Adrenal gland (tissue), 19 donors: ENCODE measurements around the gene NXF2B. TPM values are rescaled to one million over a fixed set of nuclear protein-coding genes. Genes with fewer than 3 reads are reported as not detected.
"Not testable (repeated sequence)": the region's sequence is repeated elsewhere in the genome, so short reads cannot be mapped to it uniquely, and the experiment has no call there.

Experiments used
- DNase-seq, 7 donors: peaks; one replicate each; pipeline ENCODE4 v3.0.0-alpha.2; 2019 to 2020
- H3K27ac ChIP-seq, 5 donors: fragments of 200-600 bp; sonication (generic) in 4 of 5; 1 replicate in 3 of 5; 2 replicates in 2 of 5; pipeline versions ENCODE4 v1.5.1 to v1.8.0; 2016 to 2020; ENCODE audit warnings: mild to moderate bottlenecking in 1 of 5
- H3K27me3 ChIP-seq: fragments of 200-600 bp; 2 replicates; pipeline ENCODE4 v1.8.0; 2021
- H3K36me3 ChIP-seq, 2 donors: fragments of 200-600 bp; replicated peaks in 1 of 2; 1 replicate in 1 of 2; 2 replicates in 1 of 2; pipeline versions ENCODE4 v1.5.1 to v1.8.0; 2018 to 2022
- H3K4me1 ChIP-seq, 2 donors: fragments of 200-600 bp; replicated peaks in 1 of 2; 1 replicate in 1 of 2; 2 replicates in 1 of 2; pipeline versions ENCODE4 v1.5.1 to v1.8.0; 2018 to 2021
- H3K4me3 ChIP-seq, 4 donors: fragments of 200-600 bp; sonication (generic) in 3 of 4; one replicate each; pipeline ENCODE4 v1.5.1; 2016 to 2018
- H3K9me3 ChIP-seq, 3 donors: fragments of 200-600 bp; sonication (generic) in 1 of 3; replicated peaks in 1 of 3; 1 replicate in 2 of 3; 2 replicates in 1 of 3; pipeline versions ENCODE4 v1.5.1 to v1.8.0; 2016 to 2021
- CTCF ChIP-seq, 6 experiments: fragments of 450-650 bp in 4 of 6; fragments of 200-600 bp in 2 of 6; sonication (generic) in 1 of 6; IDR thresholded peaks; 1 replicate in 5 of 6; 2 replicates in 1 of 6; pipeline versions ENCODE4 v1.5.1 to v1.8.0; 2016 to 2021; ENCODE audit warnings: antibody characterized with exemption in 6 of 6, mild to moderate bottlenecking in 2 of 6, moderate library complexity in 1 of 6
- POLR2A ChIP-seq, 2 donors: fragments of 450-650 bp; IDR thresholded peaks; one replicate each; pipeline ENCODE4 v1.6.1; 2017; ENCODE audit warnings: antibody characterized with exemption in 2 of 2, mild to moderate bottlenecking in 2 of 2, moderate library complexity in 1 of 2
- WGBS, 4 donors: extraction: QIAGEN DNeasy Blood & Tissue Kit in 2 of 4; methylation state at CpG; one replicate each; pipeline versions ENCODE4 v1.1.5 to v1.1.7; 2013 to 2017; 5-methylcytosine and 5-hydroxymethylcytosine counted together
- intact Hi-C, 2 donors: fragments of 100-400 bp; cut with DNase I; formaldehyde crosslinking; loops; one replicate each; pipeline versions ENCODE4 v1.14.1 to v1.15.0; 2022 to 2023
- long read RNA-seq, 10 donors: library from polyadenylated mRNA in 3 of 10; unstranded in 2 of 10; stranded (forward) in 1 of 10; transcript quantifications; one replicate each; pipeline ENCODE4 v2.0.0 and lab custom pipeline, GENCODE V29; 2021 to 2026
- polyA plus RNA-seq, 3 donors: library from polyadenylated mRNA; stranded (reverse); fragments of 200-250 nt in 2 of 3; fragments of 350-450 nt in 1 of 3; fragmentation: Illumina TruSeq in 1 of 3; extraction: RNeasy Lipid Tissue Mini Kit (QIAGEN cat#74804) in 1 of 3; gene quantifications; one replicate each; pipeline ENCODE4 v1.2.3, GENCODE V29; 2013 to 2014
- total RNA-seq, 9 donors: library from RNA; depleted of rRNA in 4 of 9; stranded (reverse); fragments of >200 nt in 4 of 9; fragments of 120-200 nt in 1 of 9; fragmentation: NEBNext Ultra II Directional in 1 of 9; extraction: Animal tissue kit (Norgen Biotek cat#: 25700) in 1 of 9; gene quantifications; one replicate each; pipeline versions ENCODE4 v1.1.0 to v1.2.4, GENCODE V29; 2013 to 2023
- donor health status: healthy with polysubstance abuse.
- donor health status: Bipolar disorder and iron deficiency.
- donor health status: DM: yes; HTN: yes; CAD: no.
- donor health status: DM: no; HTN: no; CAD: no.
- donor health status: DM: no; HTN: no; CAD: no.
- donor health status: DM: yes; HTN: yes; CAD: no.

NXF2B gene
- total RNA-seq, result under 1 TPM in 1 of 9 donors, not detected in 8; 0.06 TPM
- under 1 TPM in 2 of 3 donors, not detected in 1; 0.32 to 0.34 TPM for polyA plus RNA-seq
- long read RNA-seq, donor 1, result 0 reads
- long read RNA-seq, donor 2, result 0 reads
- long read RNA-seq, donor 3, result 0 reads
- long read RNA-seq, donor 4, result 0 reads
- long read RNA-seq, donor 5, result 0 reads
- long read RNA-seq, donor 6, result 0 reads
- long read RNA-seq, donor 7, result 0 reads
- long read RNA-seq, donor 8, result 0 reads
- long read RNA-seq, donor 9, result 0 reads
- long read RNA-seq, donor 10, result 0 reads

GRCh38 chrX:102439908-102440307 lies at the start of gene NXF2B:
TSS of gene NXF2B (minus strand) at chrX:102440008. CDS start at chrX:102380036, 59,972 bp downstream.
- H3K4me3 ChIP-seq, result not testable (repeated sequence)

DNA sequence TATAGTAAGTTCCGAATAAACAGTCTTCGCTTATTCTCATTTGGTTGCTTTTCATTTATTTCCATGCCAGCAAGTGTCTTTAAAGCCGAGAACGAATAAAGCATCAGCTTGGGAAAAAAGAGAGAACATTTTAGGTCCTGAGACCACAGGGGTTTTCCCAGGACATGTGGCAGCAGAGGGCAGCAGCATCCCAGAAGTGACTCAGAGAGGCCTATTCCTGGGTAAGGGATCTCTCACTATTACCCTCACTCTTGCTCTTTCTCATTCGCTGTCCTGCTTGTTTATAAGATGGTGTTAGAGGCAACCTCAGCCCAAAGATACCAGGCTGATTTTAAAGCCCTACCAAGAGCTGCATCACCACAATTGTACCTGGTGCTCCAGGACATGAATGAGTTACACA lies 39.0 kb upstream of the NXF2B start:
- H3K9me3 ChIP-seq, DNase-seq, H3K27me3 ChIP-seq, H3K4me3 ChIP-seq, H3K36me3 ChIP-seq, H3K27ac ChIP-seq, H3K4me1 ChIP-seq, intact Hi-C loops: not testable (repeated sequence)
- WGBS, 4 donors, result 8 to 23% (median 21%) methylated on average over 2 of the region's 5 CpGs; no CpG with 5 or more reads in 1 of the 4 donors

More at GRCh38 chrX:102439908-102440307, at the start of gene NXF2B:
- intact Hi-C loops, DNase-seq, H3K36me3 ChIP-seq, H3K27ac ChIP-seq, H3K9me3 ChIP-seq, H3K27me3 ChIP-seq, H3K4me1 ChIP-seq: not testable (repeated sequence)
- WGBS, 4 donors, result no CpG with 5 or more reads among the region's 11 CpGs

DNA sequence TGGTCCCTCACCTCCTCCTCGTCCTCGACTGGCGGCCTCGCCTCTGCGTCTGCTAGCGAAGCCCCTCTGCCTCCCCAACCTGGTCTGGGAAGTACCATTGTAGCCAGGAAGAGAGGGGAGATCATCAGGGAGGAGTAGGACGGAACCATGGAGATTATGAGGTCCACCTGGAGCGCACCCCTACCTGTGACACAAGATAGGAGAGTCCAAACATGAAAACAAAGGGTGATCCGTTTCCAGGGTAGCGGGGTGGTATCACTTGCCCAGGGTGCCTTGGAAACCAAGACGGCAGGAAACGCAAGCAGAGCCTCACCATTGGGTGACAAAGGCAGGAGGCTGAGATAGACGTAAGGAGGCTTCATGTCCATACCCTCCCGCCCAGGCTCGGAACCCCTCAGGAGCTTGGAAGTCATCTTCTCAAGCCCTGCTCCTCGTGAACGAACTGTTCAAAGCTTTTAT lies 32.0 kb upstream of the NXF2B start, which contains the start of gene TCP11X2:
Gene TCP11X2 (minus strand): TSS at position 51 of the 459 bp plus-strand sequence.
- H3K27me3 ChIP-seq, H3K27ac ChIP-seq, H3K4me3 ChIP-seq, H3K9me3 ChIP-seq, intact Hi-C loops, H3K4me1 ChIP-seq, H3K36me3 ChIP-seq: not testable (repeated sequence)
- DNase-seq, result peak in 1 of 7 donors; percentile 46
- 49 to 54% (median 51%) methylated on average over 7 of the region's 17 CpGs; no CpG with 5 or more reads in 1 of the 4 donors for WGBS, 4 donors

DNA sequence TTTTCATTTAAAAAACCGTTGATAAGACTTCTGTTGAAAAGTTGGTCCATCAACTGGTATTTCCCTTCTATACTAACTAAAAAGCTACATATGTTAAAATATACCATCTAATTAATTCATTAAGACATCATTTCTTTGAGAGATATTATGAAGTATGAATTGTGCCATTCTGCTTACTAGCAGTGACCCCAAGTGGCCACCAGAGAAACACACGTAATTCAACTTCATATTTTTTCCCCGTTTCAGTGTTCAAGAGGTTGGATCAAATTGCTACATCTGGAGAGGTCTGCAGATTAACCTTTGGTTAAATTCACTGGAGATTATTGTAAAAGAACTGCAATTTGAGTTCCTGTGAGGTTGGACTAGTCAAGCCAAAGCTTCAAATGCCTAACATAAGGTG lies 30.4 kb upstream of the NXF2B start:
- H3K27ac ChIP-seq, intact Hi-C loops: not testable (repeated sequence)
- no CpG with 5 or more reads among the region's 3 CpGs for WGBS, 4 donors

DNA sequence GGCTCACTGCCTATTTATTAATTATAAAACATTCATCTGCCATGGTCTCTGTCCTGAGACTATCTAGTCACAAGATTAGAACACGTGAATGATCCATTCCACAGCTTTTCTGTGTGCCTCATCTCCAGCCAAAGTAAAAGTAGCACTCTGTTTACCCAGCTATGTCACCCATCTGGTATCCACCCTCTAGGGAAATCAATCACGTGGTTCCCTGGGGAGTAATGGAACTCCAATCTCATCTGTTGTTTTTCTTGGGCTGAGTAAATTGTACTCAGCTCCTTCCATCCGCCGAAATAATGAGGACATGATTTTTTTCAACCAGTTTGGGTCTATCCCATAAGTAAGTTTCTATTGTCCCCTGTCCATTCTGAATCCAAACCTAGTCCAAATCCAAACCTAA lies 18.8 kb upstream of the NXF2B start:
- DNase-seq, H3K27me3 ChIP-seq, H3K9me3 ChIP-seq, intact Hi-C loops, H3K36me3 ChIP-seq, H3K4me3 ChIP-seq, H3K4me1 ChIP-seq, H3K27ac ChIP-seq: not testable (repeated sequence)
- WGBS, 4 donors, result no CpG with 5 or more reads among the region's 4 CpGs

More for the DNA sequence above, 30.4 kb upstream of the NXF2B start:
- H3K27me3 ChIP-seq, H3K9me3 ChIP-seq, DNase-seq, H3K36me3 ChIP-seq, H3K4me3 ChIP-seq, H3K4me1 ChIP-seq: not testable (repeated sequence)

GRCh38 chrX:102414493-102414892 lies 25.3 kb downstream of the NXF2B start:
- H3K9me3 ChIP-seq, H3K36me3 ChIP-seq, H3K27ac ChIP-seq, intact Hi-C loops, H3K4me1 ChIP-seq, H3K4me3 ChIP-seq, H3K27me3 ChIP-seq, DNase-seq: not testable (repeated sequence)
- WGBS, 4 donors, result no CpG with 5 or more reads among the region's 4 CpGs

DNA sequence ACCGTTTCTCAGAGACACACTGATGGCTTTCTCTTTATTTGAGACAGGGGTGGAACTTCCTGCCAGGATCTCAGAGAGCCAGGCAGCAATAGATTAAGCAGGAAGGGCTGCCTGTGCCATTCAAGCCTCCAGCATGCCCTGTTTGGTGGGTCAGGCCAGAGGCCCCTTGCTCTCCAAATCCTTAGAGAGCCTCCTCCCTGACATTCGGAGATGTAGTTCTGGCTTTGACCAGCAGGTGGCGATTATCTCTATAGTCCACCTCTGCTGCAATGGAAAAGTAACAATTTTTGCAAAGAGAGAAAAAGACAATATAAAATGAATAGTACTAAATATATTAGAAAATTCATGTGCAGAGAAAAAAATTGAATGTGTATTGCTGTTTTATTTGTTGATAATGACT lies 93.9 kb downstream of the NXF2B start:
- intact Hi-C loops, result no loop called here
- no peak overlapping the region for H3K27ac ChIP-seq
- no peaks in the 10 kb centered on the region for H3K36me3 ChIP-seq
- H3K9me3 ChIP-seq, result no peaks in the 10 kb centered on the region
- H3K27me3 ChIP-seq, result peaks cover 14% of the 10 kb centered on the region
- no peaks in the 10 kb centered on the region for H3K4me1 ChIP-seq
- peak; percentile 38 to 87 (median 71) for DNase-seq
- WGBS, 4 donors, result 26 to 35% (median 27%) methylated on average over 3 of the region's 3 CpGs
- TF ChIP-seq CTCF (IDR thresholded peaks at IDR 0.05) (peak; percentile 35 to 86 (median 61)), POLR2A (IDR thresholded peaks at IDR 0.05) (no peak)
- no peak overlapping the region for H3K4me3 ChIP-seq
